HepG2 (cell line): ENCODE measurements around the gene MYBPC3. TPM values are rescaled to one million over a fixed set of nuclear protein-coding genes. Genes with fewer than 3 reads are reported as not detected.

Source experiments
- BHLHE40 ChIP-seq: IDR thresholded peaks from 2 replicates; pipeline ENCODE4 v1.6.1; 2011; ENCODE audit warnings: low read length, improper control_type of control experiment
- GABPB1 ChIP-seq: IDR thresholded peaks from 2 replicates; pipeline ENCODE4 v1.6.1; 2016; ENCODE audit warnings: mild to moderate bottlenecking, missing genetic modification reagents, moderate library complexity, missing compliant biosample characterization
- IRF9 ChIP-seq: sonication (generic); formaldehyde crosslinking; IDR thresholded peaks from 2 replicates; pipeline ENCODE4 v1.8.0; 2022; ENCODE audit warnings: missing genetic modification reagents, mild to moderate bottlenecking, borderline replicate concordance
- JUN ChIP-seq: sonication (generic); formaldehyde crosslinking; IDR thresholded peaks from 2 replicates; pipeline ENCODE4 v1.4.0; 2020; ENCODE audit warnings: mild to moderate bottlenecking, missing genetic modification reagents
- MTA1 ChIP-seq: sonication (generic); formaldehyde crosslinking; IDR thresholded peaks from 2 replicates; pipeline ENCODE4 v1.4.0; 2020; ENCODE audit warnings: missing genetic modification reagents, mild to moderate bottlenecking, borderline replicate concordance
- MXD1 ChIP-seq: sonication (generic); formaldehyde crosslinking; IDR thresholded peaks from 2 replicates; pipeline ENCODE4 v1.4.0; 2020; ENCODE audit warnings: mild to moderate bottlenecking, missing genetic modification reagents
- PATZ1 ChIP-seq: sonication (generic); formaldehyde crosslinking; IDR thresholded peaks from 2 replicates; pipeline ENCODE4 v1.4.0; 2020; ENCODE audit warnings: missing genetic modification reagents
- PCBP1 ChIP-seq: fragments of 200-400 bp; formaldehyde crosslinking; IDR thresholded peaks from 2 replicates; pipeline ENCODE4 v1.6.1; 2017; ENCODE audit warnings: mild to moderate bottlenecking, low read depth, low read length, borderline replicate concordance
- RARA ChIP-seq: IDR thresholded peaks from 2 replicates; pipeline ENCODE4 v1.6.1; 2016; ENCODE audit warnings: missing genetic modification reagents, missing compliant biosample characterization
- RFX3 ChIP-seq: IDR thresholded peaks from 2 replicates; pipeline ENCODE4 v1.6.1; 2016; ENCODE audit warnings: missing biosample characterization, missing genetic modification reagents
- SIN3A ChIP-seq: IDR thresholded peaks from 2 replicates; pipeline ENCODE4 v1.6.1; 2011; ENCODE audit warnings: low read depth, mild to moderate bottlenecking, control low read depth, low read length, borderline replicate concordance
- SNRNP70 ChIP-seq: fragments of 200-400 bp; formaldehyde crosslinking; IDR thresholded peaks from 2 replicates; pipeline ENCODE4 v1.6.1; 2017; ENCODE audit warnings: mild to moderate bottlenecking, low read depth, low read length, moderate library complexity
- SP4 ChIP-seq: sonication (generic); formaldehyde crosslinking; IDR thresholded peaks from 2 replicates; pipeline ENCODE4 v1.8.1; 2023; ENCODE audit warnings: mild to moderate bottlenecking, missing genetic modification reagents
- ZFP1 ChIP-seq: IDR thresholded peaks from 2 replicates; pipeline ENCODE4 v1.6.1; 2016
- ZFX ChIP-seq: sonication (generic); formaldehyde crosslinking; IDR thresholded peaks from 2 replicates; pipeline ENCODE4 v1.4.0; 2020; ENCODE audit warnings: mild to moderate bottlenecking, low read depth, missing genetic modification reagents, moderate library complexity
- ZHX2 ChIP-seq, 2 experiments: sonication (generic) in 1 of 2; formaldehyde crosslinking in 1 of 2; IDR thresholded peaks; 2 replicates each; pipeline versions ENCODE4 v1.6.1 to v1.9.0; 2014 to 2022; ENCODE audit warnings: antibody characterized with exemption in 1 of 2, borderline replicate concordance in 1 of 2, inconsistent platforms in 1 of 2, low read depth in 1 of 2, missing genetic modification reagents in 1 of 2
- ZNF580 ChIP-seq: IDR thresholded peaks from 2 replicates; pipeline ENCODE4 v1.6.1; 2016; ENCODE audit warnings: low read depth, borderline replicate concordance
- ZNF83 ChIP-seq: sonication (generic); formaldehyde crosslinking; IDR thresholded peaks from 2 replicates; pipeline ENCODE4 v1.4.0; 2020; ENCODE audit warnings: missing genetic modification reagents, mild to moderate bottlenecking, borderline replicate concordance
- polyA plus RNA-seq, 8 experiments: library from polyadenylated mRNA; depleted of rRNA in 3 of 8; stranded (reverse) in 7 of 8; unstranded in 1 of 8; fragments of >200 nt; fragmentation: Illumina TruSeq in 4 of 8; extraction: Trizol in 4 of 8; gene quantifications; 2 replicates each; pipeline versions ENCODE4 v1.2.1 to v1.2.3, GENCODE V29; 2011 to 2016; ENCODE audit warnings: low read depth in 4 of 8, missing spikeins in 1 of 8, mixed read lengths in 1 of 8; ENCODE audit not compliant: insufficient read depth in 1 of 8
- total RNA-seq, 5 experiments: library from RNA; depleted of rRNA; stranded (reverse); fragments of >200 nt; fragmentation: Illumina TruSeq; extraction: Trizol; gene quantifications; 2 replicates each; pipeline ENCODE4 v1.2.3, GENCODE V29; 2016; ENCODE audit warnings: low read depth in 1 of 5

Gene MYBPC3
- total and polyA plus RNA-seq, 2 of the 13 experiments (the other 11 are each of a cell fraction or from before 2014, with no cell fraction given), result not detected

- TF ChIP-seq PATZ1 (CRISPR knock-in tag) (peak; percentile 79), SIN3A (peak; percentile 44; the same call in 1 of the 2 replicates), BHLHE40 (peak; percentile 10; the same call in 1 of the 2 replicates), ZHX2 (IDR thresholded peaks at IDR 0.05; ENCODE audit: low read depth) (no peak), ZHX2 (CRISPR knock-in tag; IDR thresholded peaks at IDR 0.05; ENCODE audit: borderline replicate concordance) (no peak), IRF9 (CRISPR knock-in tag) (no peak), PCBP1 (0 out of 2 replicates have a peak, but pooled peaks have one; percentile 11), ZNF580 (CRISPR knock-in tag) (peak; percentile 53; the same call in 1 of the 2 replicates), RARA (CRISPR knock-in tag) (peak; percentile 73), MTA1 (CRISPR knock-in tag) (peak; percentile 85; the same call in 1 of the 2 replicates), ZFX (CRISPR knock-in tag) (peak; percentile 81), RFX3 (no peak), GABPB1 (peak; percentile 66), SP4 (CRISPR knock-in tag) (no peak; the same call in 1 of the 2 replicates), JUN (0 out of 2 replicates have a peak, but pooled peaks have one; percentile 16), ZFP1 (CRISPR knock-in tag) (0 out of 2 replicates have a peak, but pooled peaks have one; percentile 44), ZNF83 (CRISPR knock-in tag) (no peak), MXD1 (CRISPR knock-in tag) (no peak; the same call in 1 of the 2 replicates), SNRNP70 (no peak)
Measured at GRCh38 chr11:47355283-47356128, 3.0 kb upstream of the MYBPC3 start (continued).
